ENCODE results near the gene PPP1R27. TPM values are rescaled to one million over a fixed set of nuclear protein-coding genes. Genes with fewer than 3 reads are reported as not detected.

PPP1R27 gene
- total RNA-seq, 4 donors from 2014 or later = 2.6 TPM; not detected in 3

DNA sequence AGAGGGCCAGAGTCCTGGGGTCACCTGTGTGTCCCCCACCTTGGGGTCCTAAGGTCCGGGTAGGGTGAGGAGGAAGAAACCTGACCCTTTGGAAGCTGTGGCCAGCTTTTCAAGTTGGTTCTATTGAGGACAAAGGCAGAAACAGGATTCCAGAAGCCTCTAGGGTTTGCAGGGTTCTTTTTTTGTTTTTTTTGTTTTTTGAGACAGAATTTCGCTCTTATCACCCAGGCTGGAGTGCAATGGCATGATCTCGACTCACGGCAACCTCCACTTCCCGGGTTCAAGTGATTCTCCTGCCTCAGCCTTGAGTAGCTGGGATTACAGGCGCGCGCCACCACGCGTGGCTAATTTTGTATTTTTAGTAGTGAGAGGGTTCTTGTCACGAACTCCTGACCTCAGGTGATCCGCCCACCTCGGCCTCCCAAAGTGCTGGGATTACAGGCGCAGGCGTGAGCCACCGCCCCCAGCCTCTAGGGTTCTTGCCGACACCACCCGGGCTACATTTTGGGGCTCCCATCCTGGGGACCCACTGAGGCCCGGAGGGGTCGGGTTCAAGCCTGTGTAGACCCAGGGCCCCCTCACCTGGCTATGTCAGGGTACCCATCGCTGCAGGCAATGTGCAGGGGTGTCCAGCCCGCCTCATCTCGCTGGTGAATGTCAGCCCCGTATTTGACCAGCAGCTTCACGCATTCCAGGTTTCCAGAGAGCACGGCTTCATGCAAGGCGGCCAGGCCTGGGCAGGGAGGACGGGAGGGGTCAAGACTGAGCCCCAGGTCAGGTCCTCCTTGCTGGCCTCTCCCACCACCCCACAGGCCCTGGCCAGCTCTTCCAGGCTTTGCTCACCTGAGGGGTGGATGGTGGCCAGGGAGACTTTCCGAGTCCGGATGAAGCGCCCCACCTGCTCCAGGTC is 674 bp downstream of the PPP1R27 start:
- Histone ChIP-seq H3K27me3 (no peaks in the 10 kb centered on the region), H3K9me3 (no peaks in the 10 kb centered on the region), H3K4me3 (peak overlapping the region; percentile 72 to 83 (median 77)), H3K36me3 (peaks cover 0 to 6% (median 0%) of the 10 kb centered on the region in 3 donors), H3K4me1 (peaks cover 0 to 41% (median 17%) of the 10 kb centered on the region in 4 donors), H3K27ac (peak overlapping the region; percentile 85 to 96 (median 93))
- DNase-seq (ENCODE audit: low spot score in 2 of 2) = no peak
- 79 to 84% methylated on average over 25 to 31 of the region's 31 CpGs for WGBS, 2 donors
- TF ChIP-seq, protein P1, sequence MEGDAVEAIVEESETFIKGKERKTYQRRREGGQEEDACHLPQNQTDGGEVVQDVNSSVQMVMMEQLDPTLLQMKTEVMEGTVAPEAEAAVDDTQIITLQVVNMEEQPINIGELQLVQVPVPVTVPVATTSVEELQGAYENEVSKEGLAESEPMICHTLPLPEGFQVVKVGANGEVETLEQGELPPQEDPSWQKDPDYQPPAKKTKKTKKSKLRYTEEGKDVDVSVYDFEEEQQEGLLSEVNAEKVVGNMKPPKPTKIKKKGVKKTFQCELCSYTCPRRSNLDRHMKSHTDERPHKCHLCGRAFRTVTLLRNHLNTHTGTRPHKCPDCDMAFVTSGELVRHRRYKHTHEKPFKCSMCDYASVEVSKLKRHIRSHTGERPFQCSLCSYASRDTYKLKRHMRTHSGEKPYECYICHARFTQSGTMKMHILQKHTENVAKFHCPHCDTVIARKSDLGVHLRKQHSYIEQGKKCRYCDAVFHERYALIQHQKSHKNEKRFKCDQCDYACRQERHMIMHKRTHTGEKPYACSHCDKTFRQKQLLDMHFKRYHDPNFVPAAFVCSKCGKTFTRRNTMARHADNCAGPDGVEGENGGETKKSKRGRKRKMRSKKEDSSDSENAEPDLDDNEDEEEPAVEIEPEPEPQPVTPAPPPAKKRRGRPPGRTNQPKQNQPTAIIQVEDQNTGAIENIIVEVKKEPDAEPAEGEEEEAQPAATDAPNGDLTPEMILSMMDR (IDR thresholded peaks at IDR 0.05) = no peak
- TF ChIP-seq POLR2A (IDR thresholded peaks at IDR 0.05) (no peak), EP300 (IDR thresholded peaks at IDR 0.05) (no peak)

DNA sequence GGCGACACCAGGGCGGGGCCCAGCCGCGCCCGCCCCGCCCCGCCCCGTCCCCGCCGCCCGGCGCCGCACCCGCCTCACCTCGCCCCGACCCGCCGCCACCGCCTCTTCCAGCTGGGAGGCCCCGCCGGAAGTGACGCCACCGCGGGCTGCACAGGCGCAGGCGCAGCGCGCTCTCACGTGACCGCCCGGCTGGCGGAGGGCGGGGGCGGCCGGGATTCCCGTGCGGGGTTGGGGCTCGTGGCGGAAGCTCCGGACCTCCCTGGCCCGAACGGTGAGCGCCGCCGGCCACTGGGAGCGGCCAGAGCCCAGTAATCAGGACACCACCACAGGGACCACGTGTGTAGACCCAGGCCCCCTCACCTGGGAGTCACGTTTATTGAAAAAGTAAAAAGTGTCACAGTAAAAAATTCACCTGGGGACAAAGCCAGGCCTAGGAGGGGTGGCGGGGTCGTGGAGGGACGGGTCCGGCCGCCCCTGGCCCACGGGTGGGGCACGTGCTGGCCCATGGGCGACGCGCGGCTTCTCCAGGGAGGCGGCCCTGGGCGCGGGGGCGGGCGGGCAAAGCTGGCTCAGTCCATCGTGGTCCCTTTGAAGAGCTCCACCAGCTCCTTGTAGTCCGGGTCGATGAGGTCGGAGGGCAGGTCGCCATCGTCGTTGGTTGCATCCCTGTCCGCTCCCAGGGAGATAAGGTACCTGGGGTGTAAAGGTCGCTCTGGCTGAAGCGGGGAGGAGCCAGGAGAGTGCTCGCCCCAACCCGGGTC is 1.5 kb downstream of the PPP1R27 start, which contains the start of gene MCRIP1:
TSS of gene MCRIP1 (minus strand) at position 132 of the 761 bp plus-strand sequence. CDS start 8,785 bp downstream, outside the sequence.
- H3K27ac ChIP-seq = peak within 1 kb of the TSS; percentile 85 to 97 (median 94)
- peaks cover 0 to 6% (median 0%) of the 10 kb centered on the region in 3 donors for H3K36me3 ChIP-seq
- WGBS, 2 donors = 1 to 3% methylated on average over 28 to 33 of the region's 76 CpGs
- H3K9me3 ChIP-seq = no peaks in the 10 kb centered on the region
- TF ChIP-seq POLR2A (IDR thresholded peaks at IDR 0.05) = peak; percentile 82 to 92
- peak; percentile 66 to 91 for TF ChIP-seq EP300 (IDR thresholded peaks at IDR 0.05)
- TF ChIP-seq, protein P1 (IDR thresholded peaks at IDR 0.05) = no peak
- peaks cover 0 to 49% (median 19%) of the 10 kb centered on the region in 4 donors for H3K4me1 ChIP-seq
- peak within 1 kb of the TSS; percentile 77 to 91 (median 84) for H3K4me3 ChIP-seq
- no peaks in the 10 kb centered on the region for H3K27me3 ChIP-seq
- DNase-seq (ENCODE audit: low spot score in 2 of 2) = peak; percentile 89 to 93

DNA sequence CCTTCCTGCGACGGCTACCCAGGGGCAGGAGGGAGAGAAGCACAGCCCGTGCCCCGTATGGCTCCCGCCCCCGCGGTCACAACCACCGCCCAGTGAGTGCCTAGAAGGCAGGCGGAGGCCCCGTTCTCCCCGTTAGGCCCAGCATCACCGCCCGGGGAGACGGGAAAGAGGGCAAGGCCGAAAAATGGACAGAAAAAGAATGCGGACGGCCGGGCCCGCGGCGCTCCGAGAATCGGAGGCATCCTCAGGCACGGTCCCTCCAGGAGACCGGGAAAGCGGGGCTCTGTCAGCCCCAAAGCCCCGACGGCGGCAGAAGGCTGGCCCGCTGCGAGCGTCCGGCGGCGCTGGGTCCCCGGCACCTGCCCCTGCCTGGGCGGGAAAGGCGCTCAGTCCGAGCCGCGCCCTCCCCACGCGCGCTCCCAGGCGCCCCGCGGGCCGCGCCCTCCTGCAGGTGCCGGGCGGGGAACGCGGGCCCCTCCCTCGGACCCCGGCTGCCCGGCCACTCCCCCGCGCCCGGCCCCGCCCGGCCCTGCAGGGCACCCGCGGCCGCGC is 2.2 kb downstream of the PPP1R27 start:
- peaks cover 0 to 6% (median 0%) of the 10 kb centered on the region in 3 donors for H3K36me3 ChIP-seq
- H3K27ac ChIP-seq = peak overlapping the region; percentile 79 to 97 (median 92)
- peaks cover 0 to 56% (median 20%) of the 10 kb centered on the region in 4 donors for H3K4me1 ChIP-seq
- H3K27me3 ChIP-seq = no peaks in the 10 kb centered on the region
- TF ChIP-seq POLR2A (IDR thresholded peaks at IDR 0.05) = no peak
- TF ChIP-seq EP300 (IDR thresholded peaks at IDR 0.05) = no peak
- TF ChIP-seq, protein P1 (IDR thresholded peaks at IDR 0.05) = no peak
- peak overlapping the region; percentile 77 to 91 (median 84) for H3K4me3 ChIP-seq
- H3K9me3 ChIP-seq = no peaks in the 10 kb centered on the region
- DNase-seq (ENCODE audit: low spot score in 2 of 2) = peak in 1 of 2 donors; percentile 18
- 1 to 2% methylated on average over 31 to 46 of the region's 65 CpGs for WGBS, 2 donors

DNA sequence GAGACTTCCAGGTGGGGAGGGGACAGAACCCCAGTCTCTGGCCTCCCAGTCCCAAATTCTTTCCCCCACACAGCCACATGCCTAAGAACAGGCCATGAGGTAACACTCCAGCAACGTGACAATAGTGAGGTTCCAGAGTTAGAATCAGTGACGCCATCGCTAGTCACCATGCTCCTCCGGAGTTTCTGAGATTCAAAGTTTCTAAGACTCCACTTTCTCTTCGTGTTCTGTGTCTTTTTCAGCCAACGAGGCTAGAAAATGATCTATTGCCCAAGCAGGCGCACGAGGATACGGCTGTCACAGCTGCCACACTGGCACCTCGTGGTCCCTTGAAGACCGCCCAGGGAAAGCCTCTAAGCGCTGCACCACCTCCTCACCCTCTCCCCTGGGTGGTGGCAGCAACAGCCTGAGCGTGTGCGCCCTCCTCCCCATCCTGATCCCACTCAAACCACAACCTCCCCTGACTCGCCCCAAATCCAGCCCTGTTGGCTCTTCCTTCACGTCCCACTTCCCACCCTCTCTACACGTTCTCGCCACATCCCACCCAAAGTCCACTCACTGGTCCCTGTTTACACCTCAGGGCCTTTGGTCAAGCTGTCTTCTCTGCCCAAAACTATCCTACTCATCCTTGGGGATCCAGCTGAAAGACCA is 2.8 kb downstream of the PPP1R27 start:
- Histone ChIP-seq H3K27me3 (no peaks in the 10 kb centered on the region), H3K36me3 (peaks cover 0 to 6% (median 0%) of the 10 kb centered on the region in 3 donors), H3K4me1 (peaks cover 0 to 57% (median 20%) of the 10 kb centered on the region in 4 donors), H3K4me3 (peak overlapping the region; percentile 77 to 91 (median 84)), H3K9me3 (no peaks in the 10 kb centered on the region), H3K27ac (peak overlapping the region; percentile 79 to 97 (median 92))
- WGBS, 2 donors = 11 to 21% methylated on average over 18 of the region's 18 CpGs
- no peak for DNase-seq (ENCODE audit: low spot score in 2 of 2)
- TF ChIP-seq, protein P1 (IDR thresholded peaks at IDR 0.05) = no peak
- no peak for TF ChIP-seq POLR2A (IDR thresholded peaks at IDR 0.05)
- peak in 1 of 2 donors; percentile 23 for TF ChIP-seq EP300 (IDR thresholded peaks at IDR 0.05)

All from tibial nerve (tissue), 4 donors.